ENCODE results near the gene PNPLA7.
A peak's percentile ranks its signal among the peaks of the same experiment; 100 is the strongest.
"Not testable (repeated sequence)": the region's sequence is repeated elsewhere in the genome, so short reads cannot be mapped to it uniquely, and the experiment has no call there.

The PNPLA7 gene

GRCh38 chr9:137513801-137514570, 36.2 kb downstream of the PNPLA7 start:
- DNase-seq (ENCODE audit: low spot score): not testable (repeated sequence)

GRCh38 chr9:137513136-137513535, 37.1 kb downstream of the PNPLA7 start:
- not testable (repeated sequence) for DNase-seq (ENCODE audit: low spot score)

GRCh38 chr9:137511758-137512463, 38.3 kb downstream of the PNPLA7 start:
- DNase-seq (ENCODE audit: low spot score): no peak

GRCh38 chr9:137511126-137511525, 39.1 kb downstream of the PNPLA7 start:
- DNase-seq (ENCODE audit: low spot score): peak; percentile 52

- DNase-seq (ENCODE audit: low spot score): no peak
Measured at GRCh38 chr9:137509198-137509597, 41.0 kb downstream of the PNPLA7 start.

- DNase-seq (ENCODE audit: low spot score): peak; percentile 22
Measured at GRCh38 chr9:137506702-137507171, 43.5 kb downstream of the PNPLA7 start.

- peak; percentile 51 for DNase-seq (ENCODE audit: low spot score)
Measured at GRCh38 chr9:137506274-137506673, 43.9 kb downstream of the PNPLA7 start.

- no peak for DNase-seq (ENCODE audit: low spot score)
Measured at GRCh38 chr9:137505421-137506140, 44.6 kb downstream of the PNPLA7 start.

GRCh38 chr9:137504432-137504777, 45.8 kb downstream of the PNPLA7 start:
- DNase-seq (ENCODE audit: low spot score): no peak

GRCh38 chr9:137502008-137502911, 47.9 kb downstream of the PNPLA7 start:
- no peak for DNase-seq (ENCODE audit: low spot score)

GRCh38 chr9:137501457-137501856, 48.7 kb downstream of the PNPLA7 start:
- no peak for DNase-seq (ENCODE audit: low spot score)

- DNase-seq (ENCODE audit: low spot score): no peak
Measured at GRCh38 chr9:137500666-137501397, 49.4 kb downstream of the PNPLA7 start.

GRCh38 chr9:137499858-137500661, 50.1 kb downstream of the PNPLA7 start:
- DNase-seq (ENCODE audit: low spot score): no peak

GRCh38 chr9:137499416-137499815, 50.8 kb downstream of the PNPLA7 start:
- no peak for DNase-seq (ENCODE audit: low spot score)

- no peak for DNase-seq (ENCODE audit: low spot score)
Measured at GRCh38 chr9:137498720-137499150, 51.5 kb downstream of the PNPLA7 start.

- DNase-seq (ENCODE audit: low spot score): no peak
Measured at GRCh38 chr9:137497921-137498719, 52.1 kb downstream of the PNPLA7 start.

GRCh38 chr9:137496601-137497375, 53.4 kb downstream of the PNPLA7 start:
- DNase-seq (ENCODE audit: low spot score): no peak

GRCh38 chr9:137494550-137495351, 55.5 kb downstream of the PNPLA7 start:
- DNase-seq (ENCODE audit: low spot score): no peak

Measured in kidney tubule cell (primary cell).